CD4-positive, alpha-beta T cell treated with Interleukin-21 for 1 hour (primary cell): ENCODE data around the gene BBS1.
"Not testable (repeated sequence)": the region's sequence is repeated elsewhere in the genome, so short reads cannot be mapped to it uniquely, and the experiment has no call there.

Source experiments
- DNase-seq: peaks from one replicate; pipeline ENCODE4 v3.0.0-alpha.2; 2020

The BBS1 gene

DNA sequence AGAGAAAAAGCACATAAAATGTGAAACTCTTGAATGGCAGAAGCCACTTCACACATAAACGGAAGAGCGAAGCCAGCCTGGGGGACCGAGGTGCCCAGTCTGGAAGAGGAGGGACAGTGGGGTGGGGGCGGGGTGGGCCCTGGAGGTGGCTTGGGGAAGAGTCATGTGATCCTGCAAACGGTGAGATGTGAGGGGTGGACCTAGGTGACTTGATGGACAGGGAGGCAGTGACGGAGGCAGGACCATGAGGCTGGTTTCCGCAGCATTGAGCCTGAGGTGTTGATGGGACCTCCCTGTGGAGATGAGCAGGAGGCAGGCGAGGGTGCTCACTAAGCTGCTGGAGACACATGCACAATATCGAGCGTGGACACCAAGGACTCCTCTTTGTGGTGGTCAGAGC lies 18.6 kb downstream of the BBS1 start:
- DNase-seq, result no peak

DNA sequence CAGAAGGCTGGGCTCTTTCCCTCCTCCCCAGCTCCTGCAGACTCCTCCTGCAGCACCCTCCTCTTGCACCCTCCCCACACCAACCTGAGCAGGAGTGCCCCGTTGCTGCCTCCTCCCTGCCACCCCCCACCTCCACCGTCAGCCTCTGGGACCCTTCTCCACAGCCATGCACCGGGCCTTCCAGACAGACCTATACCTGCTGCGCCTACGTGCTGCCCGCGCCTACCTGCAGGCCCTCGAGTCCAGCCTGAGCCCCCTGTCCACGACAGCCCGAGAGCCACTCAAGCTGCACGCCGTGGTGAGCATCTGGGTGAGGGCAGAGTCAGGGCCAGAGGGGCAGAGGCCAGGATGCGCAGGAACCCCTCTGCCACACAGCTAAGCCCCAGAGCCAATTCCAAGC lies 19.2 kb downstream of the BBS1 start:
- no peak for DNase-seq

DNA sequence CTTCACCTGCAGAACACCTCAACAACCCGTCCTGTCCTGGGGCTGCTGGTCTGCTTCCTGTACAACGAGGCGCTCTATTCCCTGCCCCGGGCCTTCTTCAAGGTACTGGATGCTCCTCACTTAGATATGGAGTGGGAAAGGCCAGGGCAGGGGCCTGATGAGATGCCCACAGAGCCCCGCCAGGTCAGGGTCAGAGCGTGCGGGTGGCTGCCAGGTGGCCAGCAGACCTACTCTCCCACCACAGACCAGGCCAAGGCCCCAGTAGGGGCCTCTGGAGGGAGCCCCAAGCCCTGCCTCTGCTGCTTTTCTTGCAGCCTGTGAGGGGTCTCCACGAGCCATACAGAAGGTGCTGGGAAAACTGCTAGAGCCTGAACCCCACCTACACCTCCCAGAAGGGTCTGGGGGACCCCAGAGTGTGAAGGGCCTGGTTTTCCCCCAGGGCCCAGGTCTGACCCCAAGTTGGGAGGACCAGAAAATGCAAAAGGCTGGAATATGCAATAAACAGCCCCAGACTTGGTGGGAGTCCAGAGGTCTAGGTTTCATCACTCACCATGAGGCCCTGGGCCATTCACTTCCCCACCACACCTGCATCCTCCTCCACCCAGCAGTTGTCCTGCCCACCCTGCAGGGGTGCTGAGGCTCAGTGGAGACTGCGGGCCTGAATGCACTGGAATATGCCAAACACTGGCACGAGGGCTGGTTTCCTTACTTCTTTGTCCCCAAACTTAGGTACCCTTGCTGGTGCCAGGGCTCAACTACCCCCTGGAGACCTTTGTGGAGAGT lies 20.7 kb downstream of the BBS1 start:
- no peak for DNase-seq

DNA sequence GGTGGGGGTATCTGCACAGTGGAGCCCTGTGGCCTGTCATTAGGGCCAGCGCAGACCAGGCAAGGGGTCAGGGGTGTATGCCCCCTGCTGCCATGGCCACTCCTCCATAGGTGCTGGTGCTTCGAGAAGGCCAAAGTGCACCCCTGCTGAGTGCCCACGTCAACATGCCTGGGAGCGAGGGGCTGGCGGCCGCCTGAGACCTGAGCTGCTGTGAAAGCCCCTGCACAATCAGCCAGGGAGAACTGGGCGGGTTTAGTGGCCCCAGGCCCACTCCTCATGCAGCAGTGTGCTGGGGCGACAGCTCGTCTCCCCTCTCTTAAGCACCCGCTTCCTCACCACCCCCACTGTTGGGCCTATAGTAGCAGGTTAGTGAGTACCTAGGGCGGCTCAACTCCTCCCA lies 21.4 kb downstream of the BBS1 start:
- no peak for DNase-seq

DNA sequence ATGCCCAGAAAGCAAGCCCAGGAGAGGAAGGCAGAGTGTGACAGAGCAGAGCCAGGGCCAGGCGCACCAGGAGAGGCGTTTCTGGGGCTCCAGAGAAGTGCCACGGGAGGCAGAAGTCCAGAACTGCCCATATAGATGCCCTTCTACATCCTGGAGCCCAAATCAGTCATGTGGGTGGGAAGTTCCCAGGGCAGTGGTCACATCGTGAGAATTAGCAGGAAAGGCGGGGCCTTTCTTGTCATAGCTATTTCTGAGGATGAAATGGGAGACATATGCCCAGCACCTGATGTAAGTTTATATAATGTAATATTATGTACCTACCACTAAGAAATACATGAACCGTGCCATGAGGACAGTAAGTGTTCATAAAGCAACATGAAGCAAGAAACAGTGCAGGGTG lies 22.3 kb downstream of the BBS1 start:
- DNase-seq, result no peak

DNA sequence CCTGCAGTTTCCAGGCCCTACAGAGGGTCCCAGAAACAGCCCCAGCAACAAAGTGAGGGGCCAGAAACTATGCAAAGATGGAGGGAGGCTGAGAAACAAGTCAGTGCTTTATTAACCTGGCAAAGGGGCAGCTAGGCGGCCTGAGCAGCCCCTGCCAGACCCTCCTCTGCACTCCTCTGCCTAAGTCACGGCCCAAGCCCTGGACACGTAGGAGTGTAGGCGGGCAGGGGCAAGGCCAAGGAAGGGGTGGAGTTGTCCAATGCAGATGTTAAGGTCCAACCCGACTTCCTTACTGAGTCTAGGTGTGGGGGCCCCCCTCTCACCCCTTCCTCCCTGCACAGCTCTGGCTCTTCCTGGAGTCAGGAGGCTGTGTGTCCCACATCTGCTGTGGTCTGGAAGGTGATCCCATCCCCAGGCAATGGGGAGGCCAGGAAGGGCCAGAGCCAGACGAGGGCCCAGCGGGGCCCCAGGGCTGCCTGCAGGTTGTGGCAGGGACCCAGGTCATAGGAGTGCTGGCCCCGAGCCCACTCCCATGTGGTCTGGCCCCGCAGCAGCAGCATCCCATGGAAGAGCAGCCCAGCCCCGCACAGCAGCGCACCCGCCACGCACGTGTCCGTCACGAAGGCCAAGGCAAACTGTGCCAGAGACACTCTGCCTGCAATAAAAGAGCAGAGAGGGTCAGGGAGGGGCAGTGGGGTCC lies 28.9 kb downstream of the BBS1 start:
- no peak for DNase-seq

DNA sequence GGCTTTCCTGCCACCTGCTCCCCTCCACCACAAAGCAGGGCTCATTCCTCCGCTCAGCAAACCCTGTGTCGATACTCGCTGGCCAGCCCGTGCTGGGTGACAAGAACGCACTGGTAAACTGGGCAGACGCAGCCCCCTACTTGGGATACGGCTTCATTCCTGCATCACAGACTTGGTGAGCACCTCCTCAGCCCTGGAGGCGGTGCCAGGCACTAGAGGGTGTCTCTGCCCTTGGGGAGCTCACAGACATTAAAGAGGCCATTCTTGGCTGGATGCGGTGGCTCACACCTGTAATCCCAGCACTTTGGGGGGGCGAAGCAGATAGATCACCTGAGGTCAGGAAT lies 29.4 kb downstream of the BBS1 start:
- no peak for DNase-seq

DNA sequence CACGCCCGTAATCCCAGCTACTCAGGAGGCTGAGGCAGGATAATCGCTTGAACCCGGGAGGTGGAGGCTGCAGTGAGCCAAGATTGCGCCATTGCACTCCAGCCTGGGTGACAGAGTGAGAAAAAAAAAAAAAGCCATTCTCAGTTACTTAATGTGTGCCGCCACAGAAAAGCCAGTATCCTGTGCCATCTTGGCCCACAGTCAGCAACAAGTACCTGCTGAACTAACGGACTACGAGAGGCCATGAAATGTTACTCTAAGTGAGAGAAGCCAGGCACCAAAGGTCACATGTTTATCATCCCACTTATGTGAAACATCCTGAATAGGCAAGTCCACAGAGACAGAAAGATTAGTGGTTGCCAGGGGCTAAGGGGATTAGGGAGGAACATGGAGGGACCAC lies 30.2 kb downstream of the BBS1 start:
- DNase-seq, result not testable (repeated sequence)

DNA sequence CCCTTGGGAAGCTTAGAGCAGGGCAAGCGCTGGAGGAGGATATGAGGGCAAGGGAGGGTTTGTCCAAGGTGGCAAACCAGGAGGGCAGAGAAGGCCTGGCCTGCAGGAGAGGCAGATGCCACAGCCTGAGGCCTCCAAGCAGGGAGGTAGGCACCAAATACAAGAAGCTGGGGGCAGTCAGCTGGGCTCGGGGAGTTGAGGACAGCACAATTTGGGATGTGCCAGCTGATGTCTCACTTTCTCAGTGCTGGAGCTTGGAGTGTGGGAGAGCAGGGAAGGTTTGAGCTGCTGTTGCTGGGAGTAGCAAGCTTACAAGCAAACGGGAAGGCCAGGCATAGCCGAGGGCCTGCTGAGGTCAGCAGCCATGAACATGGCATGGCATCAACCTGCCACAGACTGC lies 31.5 kb downstream of the BBS1 start:
- DNase-seq, result no peak

DNA sequence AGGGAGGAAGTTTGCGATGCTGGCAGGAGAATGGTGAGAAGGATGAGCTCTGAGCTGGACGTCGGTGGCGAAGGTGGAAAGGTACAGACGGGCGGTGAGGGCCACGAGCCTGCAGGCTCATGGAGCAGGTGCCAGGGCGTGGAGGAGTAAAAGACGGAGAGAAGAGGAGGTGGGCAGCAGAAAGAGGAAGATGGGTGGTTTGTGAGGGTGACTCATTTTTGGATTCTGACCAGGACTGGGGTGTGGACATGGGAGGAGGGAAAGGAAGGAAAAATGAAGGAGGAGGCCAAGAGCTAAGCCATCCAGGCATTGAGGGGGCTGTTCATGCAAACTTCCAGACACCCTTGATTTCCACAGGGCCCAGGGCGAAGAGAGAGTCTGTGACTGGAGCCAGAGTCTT lies 31.9 kb downstream of the BBS1 start:
- no peak for DNase-seq

DNA sequence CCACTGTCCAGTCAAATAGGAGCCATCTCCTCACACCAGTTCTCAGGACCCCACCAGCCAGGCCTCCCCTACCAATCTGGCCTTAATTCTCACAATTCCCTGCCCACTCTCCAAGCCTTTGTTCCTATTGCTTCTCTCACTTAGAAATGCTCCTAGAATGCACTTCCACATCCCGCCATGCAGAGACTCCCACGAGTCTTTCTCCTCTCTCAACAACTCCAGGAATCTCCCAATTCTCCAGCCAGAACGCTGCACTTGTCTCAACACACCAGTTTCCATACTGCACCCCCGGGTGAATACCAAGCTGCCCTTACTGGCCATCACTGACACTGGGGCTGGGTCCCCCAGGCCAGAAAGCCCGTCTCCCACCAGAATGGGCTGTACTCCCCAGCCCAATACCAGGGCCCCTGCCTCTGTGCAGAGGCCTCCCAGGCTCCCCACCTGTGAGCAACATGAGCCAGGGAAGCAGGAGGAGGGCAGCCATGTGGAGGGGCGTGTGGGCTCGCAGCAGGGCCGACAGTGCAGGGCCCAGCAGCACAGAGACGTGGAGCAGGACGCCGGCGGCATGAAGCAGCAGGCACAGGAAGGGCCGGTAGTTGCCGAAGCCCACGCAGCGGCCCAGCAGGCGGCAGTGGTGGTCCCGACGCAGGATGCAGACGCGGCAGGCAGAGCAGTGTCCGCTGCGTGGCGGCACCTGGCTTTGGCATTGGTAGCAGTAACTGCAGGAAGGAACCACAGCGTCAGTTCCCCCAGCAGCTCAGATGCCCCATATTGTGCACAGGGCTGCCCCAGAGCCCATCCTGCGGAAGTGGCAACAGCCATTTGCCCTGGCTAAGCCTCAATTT lies 33.0 kb downstream of the BBS1 start:
- DNase-seq, result peak; percentile 82

DNA sequence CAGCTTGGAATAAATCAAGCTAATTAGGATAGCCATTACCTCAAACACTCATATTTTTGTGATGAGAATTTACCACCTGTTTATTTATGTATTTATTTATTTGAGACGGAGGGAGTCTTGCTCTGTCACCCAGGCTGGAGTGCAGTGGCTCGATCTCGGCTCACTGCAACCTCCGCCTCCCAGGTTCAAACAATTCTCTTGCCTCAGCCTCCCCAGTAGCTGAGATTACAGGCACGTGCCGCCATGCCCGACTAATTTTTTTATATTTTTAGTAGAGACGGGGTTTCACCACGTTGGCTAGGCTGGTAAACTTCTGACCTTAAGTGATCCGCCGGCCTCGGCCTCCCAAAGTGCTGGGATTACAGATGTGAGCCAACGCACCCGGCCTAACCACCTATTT lies 34.5 kb downstream of the BBS1 start:
- DNase-seq, result not testable (repeated sequence)

DNA sequence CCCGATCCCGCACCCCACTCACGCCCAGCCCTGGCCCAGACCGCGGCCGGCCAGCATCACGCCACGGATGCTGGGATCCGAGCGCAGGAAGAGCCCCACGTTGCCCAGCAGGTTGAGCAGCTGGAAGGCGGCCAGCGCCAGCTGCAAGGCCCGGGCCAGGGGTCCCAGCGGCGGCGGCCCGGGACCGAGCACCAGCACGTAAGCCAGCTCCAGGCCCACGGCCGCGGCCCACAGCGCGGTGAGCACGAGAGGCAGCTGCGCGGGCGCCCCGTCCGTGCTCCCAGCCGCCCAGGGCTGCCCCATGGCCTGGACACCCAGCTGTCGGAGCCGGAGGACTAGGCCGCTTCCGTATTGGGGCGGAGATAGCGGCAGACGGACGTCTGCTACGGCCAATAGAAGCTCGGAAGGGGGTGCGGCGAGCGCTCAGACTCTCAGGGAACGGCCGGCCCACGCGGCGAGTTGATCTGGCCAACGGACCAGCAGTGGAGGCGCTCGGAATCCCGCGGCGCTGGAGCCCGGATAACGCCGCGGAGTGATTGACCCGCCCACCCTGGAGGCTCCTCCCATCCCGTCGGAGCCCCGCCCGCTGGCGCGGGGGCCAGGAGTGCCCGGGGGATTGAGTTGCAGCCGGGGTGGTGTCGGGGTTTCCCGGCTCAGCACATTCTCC lies 35.4 kb downstream of the BBS1 start, which contains the start of gene ZDHHC24:
Gene ZDHHC24, minus strand, starts transcription at position 348 of the 667 bp plus-strand sequence. Its CDS starts 45 bp downstream, at position 303.
- DNase-seq, result peak; percentile 91

DNA sequence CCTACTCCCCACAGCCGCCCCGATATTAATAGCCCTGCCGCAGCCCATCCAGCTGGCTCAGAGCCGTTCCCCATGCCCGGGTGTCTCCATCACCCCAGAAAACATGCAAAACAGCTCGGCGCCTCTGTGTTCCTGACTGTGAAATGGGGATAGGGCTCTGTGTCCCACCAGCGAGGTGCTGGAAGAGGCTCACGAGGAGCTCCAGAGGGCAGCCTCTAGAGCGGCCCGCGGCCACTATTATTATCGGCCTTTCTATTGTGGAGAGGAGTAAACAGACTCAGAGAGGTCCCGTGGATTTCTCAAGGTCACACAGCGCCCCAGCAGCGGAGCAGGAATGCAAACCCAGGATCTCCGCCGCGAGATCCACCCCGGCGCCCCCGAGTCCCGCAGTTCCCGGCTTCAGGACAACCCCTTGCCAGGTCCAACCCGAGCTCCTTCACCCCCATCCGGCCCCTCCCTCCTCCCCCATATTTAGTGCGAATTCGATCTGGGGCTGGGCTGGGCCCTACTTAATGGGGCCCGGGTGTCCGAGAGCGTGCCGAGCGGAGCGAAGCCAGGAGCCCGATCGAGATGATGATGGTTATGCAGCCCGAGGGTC lies 36.0 kb downstream of the BBS1 start, which contains the start of gene ACTN3:
Gene ACTN3, plus strand, starts transcription at position 536 of the 598 bp plus-strand sequence. Its CDS starts 35 bp downstream, at position 571.
- peak; percentile 21 for DNase-seq

DNA sequence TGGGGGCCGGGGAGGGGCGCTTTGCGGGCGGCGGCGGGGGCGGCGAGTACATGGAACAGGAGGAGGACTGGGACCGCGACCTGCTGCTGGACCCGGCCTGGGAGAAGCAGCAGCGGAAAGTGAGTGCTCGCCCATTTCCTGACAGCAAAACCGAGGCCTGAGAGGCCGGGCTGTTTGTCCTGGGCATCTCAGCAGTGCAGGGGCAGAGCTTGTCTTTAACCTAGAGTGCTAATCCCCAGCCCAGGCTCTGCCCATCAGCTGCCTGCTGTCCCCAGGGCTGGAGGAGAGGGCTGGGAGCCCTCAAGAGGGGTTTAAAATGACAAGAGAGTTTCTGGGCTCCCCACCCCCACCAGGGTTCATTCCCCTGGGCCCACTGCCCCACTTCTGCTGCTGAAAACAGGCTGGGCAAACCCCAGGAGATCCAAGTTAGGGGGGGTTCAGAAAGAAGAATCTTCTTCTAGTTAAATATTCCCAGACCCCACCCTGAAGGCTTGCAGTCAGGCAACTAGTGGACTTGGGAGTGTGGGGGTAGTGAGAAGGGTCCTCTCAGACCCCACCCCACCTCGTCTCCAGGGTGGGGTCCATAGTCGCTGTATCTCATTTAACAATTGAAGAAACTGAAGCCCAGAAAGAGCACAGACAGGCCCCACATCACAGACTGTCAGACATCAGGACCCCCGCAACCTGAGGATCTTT lies 36.7 kb downstream of the BBS1 start:
- no peak for DNase-seq

DNA sequence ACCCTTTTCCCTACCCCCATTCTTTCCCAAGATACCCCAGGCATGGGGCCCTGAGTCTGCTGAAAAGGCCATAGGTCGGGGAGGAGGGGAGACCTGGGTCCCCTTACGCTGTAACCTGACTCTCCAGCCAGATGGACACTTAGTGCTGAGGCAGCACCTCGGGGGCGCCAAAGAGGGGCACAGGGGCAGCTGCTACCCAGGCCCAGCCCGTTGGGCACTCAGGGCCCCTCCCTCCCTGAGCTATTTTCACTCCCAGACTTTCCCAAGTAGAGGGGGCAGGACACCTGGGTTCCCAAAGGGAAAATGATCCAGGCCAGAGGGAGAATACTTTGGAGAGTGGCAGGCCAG lies 37.2 kb downstream of the BBS1 start:
- DNase-seq, result no peak

DNA sequence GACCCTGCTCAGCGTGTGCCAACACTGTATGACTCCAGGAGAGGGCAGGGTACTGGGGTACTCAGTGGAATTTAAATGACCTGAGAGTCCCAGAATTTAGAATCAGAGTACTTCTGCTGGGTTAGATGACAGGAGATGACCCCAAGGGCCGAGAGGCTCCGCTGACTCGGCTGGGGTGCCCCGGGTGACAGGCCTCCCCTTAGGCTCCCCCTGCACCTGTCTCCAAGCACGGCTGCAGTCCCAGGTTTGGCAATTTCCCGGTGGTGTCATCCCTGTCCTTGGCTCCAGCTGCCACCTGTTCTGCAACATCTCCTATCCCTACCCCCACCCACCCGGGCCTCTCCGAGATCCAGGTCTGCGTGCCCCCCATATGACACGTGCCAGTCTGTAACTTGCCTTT lies 37.6 kb downstream of the BBS1 start:
- no peak for DNase-seq

DNA sequence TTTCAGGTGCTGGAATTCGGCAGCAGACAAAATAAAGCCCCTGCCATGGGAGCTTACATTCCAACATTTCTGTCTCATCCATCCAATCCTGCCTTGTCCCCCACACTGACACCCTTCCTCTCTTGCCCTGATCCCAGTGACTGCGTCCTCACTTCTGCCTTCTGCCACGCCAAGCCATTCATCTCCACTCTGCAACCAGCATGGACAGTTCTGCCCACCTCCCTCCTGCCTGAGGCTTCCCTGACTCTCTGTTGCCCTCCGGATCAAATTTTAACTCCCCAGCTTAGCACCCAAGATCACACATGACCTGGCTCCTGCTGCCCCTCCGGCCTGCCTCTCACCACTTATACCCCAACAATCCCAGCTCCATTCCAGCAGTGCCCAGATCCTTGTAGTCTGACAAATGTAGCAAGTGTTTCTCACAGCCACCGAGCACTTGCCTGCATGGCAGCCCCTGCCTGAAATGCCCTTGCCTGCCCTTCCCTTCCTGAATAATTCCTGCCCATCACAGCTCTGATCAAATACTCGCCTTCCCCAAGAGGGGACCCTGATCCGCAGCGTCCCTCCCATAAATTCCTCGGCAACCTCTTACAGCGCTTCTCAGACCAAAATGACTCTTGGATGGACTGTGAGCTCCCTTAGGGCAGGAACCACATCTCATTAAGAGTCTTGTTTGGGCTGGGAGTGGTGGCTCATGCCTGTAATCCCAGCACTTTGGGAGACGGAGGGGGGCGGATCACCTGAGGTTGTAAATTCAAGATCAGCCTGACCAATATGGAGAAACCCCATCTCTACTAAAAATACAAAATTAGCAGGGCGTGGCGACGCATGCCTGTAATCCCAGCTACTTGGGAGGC lies 38.6 kb downstream of the BBS1 start:
- DNase-seq, result no peak

DNA sequence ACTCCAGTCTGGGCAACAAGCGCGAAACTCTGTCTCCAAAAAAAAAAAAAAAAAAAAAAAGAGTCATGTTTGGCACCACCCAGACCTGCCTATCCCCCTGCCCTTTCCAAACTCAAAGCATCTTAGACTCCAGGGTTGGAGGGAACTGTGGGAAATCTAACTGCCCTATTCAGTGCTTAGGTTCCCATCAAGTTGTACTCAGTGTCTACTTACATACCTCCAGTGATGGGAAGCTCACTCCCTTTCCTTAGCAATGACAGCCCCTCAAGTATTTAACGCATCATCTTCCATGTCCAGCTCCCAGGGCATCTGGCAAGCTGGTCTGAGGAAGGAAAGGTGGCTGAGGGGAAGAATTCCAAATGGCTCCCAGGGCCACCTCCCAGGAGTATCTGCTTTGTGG lies 39.3 kb downstream of the BBS1 start:
- DNase-seq, result no peak

DNA sequence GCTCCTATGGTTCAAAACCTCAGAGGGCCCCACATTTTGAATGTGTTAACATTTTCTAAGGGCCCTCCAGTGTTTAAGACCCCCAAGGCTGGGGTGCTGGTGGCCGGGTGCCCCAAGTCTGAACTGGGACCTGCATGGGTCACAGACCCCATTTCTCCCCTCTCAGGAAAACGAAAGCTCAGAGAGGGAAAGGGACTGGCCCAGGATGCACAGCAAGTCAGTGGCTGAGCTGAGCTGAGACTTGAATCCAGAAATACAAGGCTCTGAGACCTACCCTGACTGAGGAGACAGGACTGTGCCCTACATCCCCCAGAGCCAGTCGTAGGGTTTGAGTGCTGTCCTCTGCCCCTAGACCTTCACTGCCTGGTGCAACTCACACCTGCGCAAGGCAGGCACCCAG lies 40.5 kb downstream of the BBS1 start:
- DNase-seq, result no peak

DNA sequence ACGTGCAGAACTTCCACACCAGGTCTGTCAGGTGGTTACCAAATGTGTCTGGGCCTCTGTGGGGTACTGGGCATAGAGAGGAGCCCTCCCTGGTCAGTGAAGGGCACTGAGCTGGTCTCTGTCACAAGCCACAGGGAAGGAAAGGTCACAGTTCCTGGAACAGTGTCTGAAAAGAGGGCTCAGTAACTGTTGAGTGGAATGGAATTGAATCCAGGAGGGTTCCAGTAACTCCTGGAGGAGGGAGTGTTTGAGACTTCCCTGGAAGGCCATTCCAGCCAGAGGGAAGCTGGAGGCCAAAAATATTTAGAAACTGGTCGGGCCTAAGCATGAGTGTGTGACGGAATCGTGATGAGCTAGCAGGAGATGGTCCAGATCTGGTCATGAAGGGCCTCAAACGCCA lies 44.2 kb downstream of the BBS1 start:
- DNase-seq, result no peak
